Right forelimb (tissue), 1 donor: Measurements from ENCODE around the gene FPR3.
"Not testable (repeated sequence)": the region's sequence is repeated elsewhere in the genome, so short reads cannot be mapped to it uniquely, and the experiment has no call there.

Source experiments
- DNase-seq: peaks from one replicate; pipeline ENCODE4 v3.0.0-alpha.2; 2018

Gene FPR3

DNA sequence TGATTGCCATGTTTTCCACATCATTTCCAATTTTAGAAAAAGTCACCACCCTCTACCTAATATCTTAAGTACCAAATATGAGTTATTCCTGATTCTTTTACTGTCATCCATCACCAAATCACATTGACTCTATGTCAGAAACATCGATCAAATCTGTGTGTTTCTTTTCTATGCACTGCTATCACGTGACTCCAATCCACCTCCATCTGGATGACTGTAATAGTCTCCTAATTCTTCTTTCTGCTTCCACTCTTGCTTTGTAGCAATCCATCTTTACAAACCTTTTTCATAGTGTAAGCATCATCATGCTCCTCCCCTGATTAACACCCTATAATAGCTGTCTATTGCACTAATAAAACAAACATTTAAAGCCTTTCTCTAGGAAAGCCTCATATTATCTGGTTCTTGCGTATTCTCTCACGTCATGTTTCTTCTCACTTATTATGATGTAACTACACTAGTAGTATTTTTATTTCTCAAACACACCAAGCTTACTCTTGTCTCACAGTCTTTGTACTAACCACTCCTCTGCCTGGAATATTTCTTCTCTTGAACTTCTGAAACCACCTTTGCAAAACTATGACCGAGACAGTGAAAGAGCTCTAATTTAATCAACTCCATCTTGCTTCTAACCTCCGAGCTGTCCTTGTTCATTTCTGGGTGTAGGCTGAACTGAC is 10.7 kb upstream of the FPR3 start:
- no peak for DNase-seq

DNA sequence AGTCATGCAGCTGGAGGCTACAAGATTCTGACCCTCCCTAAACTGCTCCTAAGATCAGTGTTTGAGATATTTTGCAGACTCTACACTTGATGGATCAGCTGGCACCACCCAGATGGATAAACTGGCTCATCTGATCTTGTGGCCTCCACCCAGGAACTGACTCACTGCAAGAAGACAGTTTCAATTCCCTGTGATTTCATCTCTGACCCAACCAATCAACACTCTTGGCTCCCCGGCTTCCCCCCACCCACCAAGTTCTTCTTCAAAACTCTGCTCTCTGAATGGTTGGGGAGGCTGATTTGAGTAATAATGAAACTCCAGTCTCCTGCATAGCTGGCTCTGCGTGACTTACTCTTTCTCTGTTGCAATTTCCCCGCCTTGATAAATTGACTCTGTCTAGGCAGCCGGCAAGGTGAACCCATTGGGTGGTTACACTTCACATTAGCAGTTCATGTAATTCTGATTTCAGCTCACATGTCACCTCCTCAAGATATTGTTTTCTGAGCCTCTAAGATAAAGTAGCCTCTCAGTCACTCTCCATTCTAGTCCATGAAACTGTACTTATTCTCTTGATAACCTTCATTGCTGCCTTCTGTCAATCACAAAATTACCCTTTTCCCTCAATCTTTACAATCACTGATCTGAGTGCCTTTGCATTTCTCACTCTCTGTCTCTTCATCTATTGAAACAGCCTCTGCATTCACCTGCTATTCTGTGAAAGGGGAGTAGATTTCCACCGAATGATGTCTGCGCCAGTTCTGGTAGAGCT is 9.9 kb upstream of the FPR3 start:
- DNase-seq = no peak

DNA sequence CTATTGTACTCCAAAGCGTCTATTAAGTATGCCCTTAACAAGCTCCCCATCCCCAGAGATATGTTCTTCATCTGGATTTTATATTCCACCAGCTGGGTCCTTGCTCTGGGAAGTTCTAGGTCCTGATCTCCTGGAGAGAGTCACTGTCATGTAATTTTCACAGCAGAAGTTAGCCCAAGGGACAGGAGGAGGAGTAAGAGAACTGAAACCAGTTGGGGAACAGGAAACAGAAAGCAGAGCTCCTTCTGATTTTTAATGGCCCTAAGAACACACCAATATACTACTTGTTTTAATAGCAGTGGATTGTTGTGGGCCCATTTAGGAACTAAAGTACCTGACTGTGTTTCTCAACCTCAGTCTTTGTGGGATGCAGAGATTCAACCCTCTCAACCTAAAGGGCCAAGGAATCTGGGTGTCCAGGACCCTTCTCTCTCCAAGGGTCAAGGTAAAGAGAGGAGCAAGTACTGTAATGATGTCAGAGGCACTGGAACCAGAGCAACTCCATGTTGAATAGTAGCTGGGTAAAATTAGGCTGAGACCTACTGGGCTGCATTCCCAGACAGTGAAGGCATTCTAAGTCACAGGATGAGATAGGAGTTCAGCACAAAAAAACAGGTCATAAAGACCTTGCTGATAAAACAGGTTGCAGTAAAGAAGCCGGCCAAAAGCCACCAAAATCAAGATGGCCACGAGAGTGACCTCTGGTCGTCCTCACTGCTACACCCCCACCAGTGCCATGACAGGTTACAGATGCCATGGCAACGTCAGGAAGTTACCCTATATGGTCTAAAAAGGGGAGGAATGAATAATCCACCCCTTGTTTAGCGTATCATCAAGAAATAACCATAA is 8.1 kb upstream of the FPR3 start:
- DNase-seq = no peak

DNA sequence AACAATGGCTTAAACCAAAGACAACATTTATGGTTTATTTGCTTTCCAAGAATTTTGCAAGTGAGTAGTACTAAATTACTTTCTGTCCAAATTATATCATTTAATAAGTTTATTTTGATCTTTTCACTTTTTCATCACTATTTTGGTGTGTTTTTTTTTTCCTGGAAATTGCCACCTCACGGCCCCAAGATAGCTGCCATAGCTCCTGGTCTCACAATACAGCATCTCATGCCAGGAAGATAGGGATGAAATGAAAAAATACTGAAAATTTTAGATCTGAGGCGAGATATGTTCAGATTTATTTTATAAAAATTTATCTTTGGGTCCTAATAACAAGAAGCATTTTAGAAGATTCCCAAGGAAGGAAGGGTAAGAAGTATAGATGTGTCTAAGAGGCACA is 6.9 kb upstream of the FPR3 start:
- no peak for DNase-seq

DNA sequence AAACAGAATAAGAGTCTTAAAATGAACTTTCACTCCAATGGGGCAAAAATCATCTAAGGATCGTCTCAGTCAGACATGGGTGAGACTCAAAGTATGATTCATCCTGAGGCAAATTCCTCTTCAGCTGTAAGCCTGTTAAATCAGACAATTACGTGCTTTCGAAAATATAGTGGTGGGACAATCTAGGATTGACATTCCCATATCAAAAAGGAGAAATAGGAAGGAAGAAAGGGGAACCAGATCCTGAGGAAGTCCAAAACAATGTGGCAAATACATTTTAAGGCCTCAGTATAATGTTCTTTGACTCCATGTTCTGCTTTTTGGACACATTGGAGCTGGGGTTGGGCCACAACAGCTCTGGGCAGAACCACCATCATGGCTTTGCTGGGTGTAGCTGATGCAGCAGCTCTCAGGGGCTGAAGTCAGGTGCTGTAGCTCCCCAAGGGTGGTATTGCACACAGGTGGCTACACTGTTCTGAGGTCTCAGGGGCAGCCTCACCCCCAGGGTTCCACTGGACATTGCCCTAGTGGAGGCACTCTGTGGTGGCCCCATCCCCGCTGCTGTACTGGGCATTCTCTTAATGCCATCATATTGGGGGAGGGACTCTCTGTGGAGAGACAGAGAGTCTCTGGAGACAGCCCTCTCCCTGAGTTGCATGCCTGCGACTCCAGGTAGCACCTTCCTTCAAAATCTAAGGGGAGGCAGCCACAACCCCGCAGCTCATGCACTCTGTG is 5.7 kb upstream of the FPR3 start:
- DNase-seq = no peak

DNA sequence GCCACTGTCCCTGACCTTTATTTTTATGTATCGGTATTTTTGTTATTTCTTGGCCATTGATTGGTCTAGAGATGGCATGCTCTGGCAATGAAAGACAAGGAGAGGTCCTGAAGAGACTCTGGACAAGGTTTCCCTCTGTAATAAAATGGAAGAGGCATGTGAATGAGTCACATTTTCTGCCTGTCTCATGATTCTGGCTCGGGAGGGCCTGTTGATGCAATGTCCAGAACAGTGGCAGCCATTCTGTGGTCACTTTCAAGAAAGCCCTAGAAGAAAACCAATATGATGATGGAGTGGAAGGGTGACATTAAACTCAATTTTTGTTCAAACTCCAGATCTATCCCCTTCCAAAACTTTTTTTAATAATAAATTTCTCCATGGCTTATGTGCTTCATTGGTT is 2.0 kb upstream of the FPR3 start:
- no peak for DNase-seq

DNA sequence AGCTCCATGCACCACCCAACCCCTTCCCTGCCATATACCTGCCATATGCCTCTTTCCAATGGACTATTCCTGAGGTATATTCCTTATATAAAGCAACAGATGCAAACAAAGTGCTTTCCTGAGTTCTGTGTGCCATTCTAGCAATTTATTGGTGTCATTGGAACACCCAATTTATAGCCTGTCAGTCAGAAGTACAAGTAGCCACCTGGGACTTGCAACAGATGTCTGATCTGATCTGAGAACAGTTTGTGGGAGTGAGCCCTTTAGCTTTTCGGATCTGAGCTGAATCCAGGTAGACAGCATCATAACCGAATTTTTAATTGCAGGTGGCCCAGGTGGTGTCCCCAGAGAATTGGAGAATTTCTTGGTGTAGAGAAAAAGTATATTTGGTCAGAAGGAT is 963 bp upstream of the FPR3 start:
- no peak for DNase-seq

DNA sequence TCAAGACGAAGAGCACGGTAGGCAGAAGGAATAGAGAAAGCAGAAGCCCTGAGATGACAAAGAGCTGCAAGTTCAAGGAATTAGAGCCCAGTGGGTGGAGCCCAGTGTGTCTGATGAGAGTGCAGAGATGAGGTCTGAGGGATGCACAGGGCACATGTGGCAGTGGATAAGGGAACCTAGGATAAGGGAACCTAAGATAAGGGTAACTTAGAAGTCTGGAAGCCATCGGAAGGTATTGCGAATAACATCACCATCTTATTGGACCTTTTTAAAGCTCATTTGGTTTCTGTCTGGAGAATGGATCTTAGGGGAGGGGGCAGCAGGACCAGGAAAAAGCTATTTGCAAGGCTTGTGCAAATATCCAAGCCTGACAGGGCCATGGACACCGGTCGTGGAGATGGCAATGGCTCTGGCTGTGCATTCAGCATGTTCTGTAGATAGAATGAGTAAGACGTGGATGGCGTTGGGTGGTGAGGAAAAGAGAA is 1.3 kb downstream of the FPR3 start:
- DNase-seq = no peak

DNA sequence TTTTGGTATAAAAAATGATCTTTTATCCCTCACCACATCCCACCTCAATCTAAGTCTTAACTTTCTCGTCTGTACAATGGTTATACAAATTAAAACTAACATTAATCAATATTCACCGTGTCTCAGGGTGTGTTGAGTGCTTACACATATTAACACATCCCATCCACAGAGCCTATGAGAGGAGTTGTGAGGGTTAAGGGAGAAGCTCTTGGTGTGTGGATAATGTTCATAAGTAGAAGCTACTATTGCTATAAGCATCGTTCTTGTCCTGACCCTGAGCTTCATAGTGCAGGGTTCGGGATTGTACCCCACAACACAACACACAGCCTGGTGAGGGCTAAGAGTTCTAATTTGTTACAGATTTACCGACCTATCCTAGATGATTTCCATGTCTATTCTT is 2.5 kb downstream of the FPR3 start:
- no peak for DNase-seq

DNA sequence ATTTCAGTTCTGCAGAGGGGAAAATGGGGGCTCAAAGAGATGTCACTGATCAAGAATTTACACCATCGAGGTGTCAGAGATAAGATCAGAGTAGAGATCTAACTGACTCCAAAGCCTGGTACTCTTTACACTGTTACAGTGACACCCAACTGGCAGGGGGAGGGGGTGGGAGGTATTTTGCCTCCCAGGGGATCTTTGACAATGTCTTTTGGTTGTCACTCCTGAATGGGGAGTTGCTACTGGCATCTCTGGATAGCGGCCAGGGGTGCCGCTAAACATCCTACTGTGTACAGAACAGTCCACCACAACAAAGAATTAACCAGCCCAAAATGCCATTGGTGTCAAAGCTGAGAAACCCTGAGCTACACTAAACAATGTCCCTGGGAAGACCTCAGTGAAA is 3.1 kb downstream of the FPR3 start:
- DNase-seq = no peak

DNA sequence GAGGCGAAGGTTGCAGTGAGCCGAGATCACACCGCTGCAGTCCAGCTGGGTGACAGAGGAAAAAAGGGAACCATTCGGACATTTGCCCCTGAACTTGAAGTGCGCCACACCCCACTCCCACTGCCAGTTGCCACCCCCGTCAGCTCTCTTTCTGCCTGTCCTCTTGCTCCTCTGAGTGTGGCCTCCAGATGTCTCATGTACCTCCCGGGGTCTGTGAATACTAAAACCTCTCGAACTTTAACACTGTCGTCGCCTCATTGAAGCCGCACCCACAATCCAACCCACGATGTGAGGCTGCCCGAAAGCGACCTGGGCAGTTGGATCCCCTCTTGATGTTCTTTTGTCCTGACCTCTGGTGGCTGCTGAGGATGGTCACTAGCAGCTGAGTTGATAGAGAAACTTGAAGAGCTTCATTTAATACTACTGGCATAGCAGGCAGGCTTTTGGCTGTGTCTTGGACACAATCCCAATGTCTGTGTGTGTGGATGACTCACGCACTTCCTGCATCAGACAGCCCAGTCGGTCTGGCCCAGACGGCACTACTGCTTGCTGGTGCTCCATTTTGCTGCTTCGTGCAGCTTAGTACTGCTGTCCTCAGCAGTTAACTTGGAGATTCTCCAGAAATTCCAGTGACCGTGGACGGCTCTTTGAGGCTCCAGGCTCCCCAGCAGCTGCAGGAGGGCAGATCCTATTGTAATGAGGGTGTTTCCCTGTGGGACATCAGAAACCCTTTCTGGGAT is 4.2 kb downstream of the FPR3 start:
- peak; percentile 49 for DNase-seq

DNA sequence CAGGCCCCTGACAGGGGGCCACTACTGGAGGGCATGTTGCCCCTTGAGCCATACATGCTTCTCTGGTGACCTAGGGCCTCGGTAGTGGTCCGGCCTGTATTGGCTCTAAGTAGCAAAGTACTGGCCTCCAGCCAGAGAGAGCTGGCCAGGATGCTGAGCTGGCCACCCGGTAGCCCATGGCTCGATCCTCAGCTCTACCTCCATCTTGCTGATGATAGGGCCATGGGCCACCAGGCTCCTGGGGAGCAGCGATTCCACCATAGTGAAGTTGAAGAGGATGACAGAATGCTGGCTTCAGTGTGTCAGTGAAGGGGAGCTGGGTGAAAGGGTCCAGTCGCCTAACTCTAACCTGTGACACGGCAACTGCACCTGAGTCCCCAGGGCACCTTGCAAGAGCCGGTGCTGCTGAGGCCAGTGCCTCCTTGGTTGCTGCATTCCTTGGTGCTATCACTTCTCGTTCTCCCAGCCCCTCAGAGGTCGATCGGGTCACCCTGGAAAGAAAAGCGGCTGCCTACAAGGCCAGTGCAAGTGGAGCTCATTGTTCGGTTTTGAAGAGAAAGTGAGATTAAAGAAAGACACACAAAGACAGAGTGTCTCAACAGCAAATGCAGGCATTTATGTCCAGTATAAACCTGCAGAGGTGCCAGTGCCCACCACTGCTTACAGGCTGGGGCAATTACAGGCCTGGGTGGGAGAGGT is 5.0 kb downstream of the FPR3 start:
- no peak for DNase-seq

DNA sequence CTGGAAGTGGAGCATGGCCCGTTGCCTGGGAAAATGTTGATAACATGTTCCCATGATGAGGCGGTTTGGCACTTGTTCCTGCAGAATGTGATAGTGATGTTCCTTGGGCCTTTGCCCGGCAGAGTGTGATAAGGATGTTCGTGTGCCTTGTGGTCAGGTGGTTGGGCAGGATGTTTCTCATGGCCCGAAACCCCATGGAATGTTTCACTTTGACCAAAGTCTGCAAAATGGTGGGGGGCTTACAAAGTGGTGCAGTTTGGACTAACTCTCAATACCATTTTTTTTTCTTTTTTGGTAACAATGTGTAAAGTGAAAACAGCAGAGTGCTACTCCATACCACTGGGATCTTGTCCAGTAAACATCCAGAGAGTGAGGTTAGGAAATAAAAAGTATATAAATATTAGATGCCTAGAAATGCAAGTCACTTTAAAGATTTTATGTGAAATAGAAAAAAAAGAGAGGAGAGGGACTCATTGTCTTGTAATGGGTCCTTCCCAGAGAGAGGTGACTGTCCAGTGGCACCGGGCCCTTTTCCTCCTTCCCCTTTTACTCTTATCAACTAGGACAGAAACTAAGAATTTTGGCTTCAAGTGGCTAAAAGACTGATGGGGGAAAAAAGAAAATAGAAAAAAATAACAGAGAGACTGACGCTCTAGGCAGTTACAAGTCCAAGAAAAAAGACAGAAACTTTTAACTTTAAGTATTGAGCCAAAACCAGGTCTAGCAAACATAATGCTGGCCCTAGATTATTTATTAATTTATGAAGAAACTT is 5.7 kb downstream of the FPR3 start:
- no peak for DNase-seq

DNA sequence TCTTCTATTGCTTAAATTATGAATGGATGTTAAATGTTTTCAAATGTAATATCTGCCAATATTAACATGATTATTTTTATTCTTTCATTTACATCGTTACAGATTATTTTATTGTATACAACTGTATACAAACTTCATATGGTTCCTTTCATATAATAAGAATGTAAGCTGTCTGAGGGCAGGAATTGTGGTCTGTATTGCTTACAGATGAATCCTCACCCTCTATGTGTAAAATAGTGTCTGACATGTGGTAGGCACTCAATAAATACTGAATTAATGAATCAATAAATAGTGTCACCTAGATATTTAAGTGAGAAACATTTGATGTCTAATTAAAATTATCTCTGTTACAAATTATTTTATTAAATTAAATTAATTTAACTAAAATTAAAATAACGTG is 7.8 kb downstream of the FPR3 start:
- no peak for DNase-seq

DNA sequence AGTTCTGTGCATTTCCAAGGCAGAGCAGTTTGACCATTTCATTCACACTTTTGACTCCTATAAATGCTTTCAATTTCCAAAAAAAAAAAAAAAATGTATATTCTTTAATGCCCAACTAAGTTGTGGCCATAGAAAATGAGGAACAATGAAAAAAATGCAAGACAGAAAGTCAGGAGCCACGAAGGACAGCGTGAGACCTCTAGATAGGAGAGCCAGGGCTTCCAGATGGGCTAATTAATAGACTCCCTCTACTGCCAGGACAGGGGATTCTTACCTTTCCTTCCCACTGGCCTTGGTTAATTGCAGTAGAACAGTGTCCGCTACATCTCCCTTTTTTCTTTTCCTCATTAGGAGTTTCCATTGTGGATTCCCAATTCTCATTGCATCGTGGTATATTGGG is 8.6 kb downstream of the FPR3 start:
- no peak for DNase-seq

DNA sequence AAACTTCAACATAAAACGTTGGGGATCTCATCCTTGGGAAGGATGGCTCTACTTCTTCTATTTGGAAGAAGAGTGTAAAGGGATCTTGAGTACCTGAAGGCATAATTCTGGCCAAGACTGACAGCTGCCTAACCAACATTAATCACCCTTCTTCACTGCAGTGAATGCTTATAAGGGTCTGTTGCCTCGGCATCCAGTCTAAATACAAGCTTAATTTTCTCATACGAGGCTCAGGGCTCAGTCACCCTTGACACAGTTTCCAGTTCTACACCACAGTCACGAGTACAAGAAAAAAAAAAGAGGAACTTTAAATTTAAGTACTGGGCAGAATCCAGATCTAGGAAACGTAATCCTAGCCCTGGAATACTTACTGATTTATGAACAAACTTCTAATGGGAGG is 9.0 kb downstream of the FPR3 start:
- no peak for DNase-seq

DNA sequence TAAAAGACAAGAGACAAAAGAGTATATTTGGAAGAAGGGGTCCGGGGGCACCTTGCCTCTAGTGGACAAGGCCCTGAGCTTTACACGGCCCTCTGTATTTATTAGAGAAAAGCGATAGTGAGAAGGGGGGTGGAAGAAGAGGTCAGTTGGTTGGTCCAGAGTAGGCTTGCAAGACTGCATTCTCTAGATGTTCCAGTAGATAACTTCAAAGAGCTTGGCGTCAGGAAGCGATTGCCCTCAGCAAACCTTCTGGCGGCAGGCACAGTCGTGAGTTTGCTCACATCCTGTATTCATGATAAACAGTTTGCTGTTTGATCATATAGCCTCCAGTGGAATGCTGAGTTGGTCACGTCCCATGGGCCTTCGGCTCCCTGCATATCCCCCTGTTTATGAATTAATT is 9.8 kb downstream of the FPR3 start:
- not testable (repeated sequence) for DNase-seq

DNA sequence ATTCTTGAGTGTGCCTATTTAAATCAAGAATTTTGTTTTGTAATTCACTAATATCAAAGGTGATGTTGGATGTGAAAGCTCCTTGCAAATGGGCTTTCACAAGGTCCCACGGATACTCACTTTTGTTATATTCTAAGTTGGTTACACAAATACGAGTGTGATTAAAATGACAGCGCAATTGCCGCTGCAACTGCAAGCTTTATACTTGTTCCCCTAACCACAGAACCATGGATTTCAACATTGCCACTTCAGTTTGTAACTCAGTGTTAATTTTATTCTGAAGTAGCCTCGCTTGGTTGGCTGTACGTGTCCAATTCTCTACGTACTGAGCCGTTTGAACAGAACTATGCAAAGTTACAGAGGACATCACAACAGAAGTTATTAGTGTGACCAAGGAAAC is 10.4 kb downstream of the FPR3 start:
- not testable (repeated sequence) for DNase-seq

DNA sequence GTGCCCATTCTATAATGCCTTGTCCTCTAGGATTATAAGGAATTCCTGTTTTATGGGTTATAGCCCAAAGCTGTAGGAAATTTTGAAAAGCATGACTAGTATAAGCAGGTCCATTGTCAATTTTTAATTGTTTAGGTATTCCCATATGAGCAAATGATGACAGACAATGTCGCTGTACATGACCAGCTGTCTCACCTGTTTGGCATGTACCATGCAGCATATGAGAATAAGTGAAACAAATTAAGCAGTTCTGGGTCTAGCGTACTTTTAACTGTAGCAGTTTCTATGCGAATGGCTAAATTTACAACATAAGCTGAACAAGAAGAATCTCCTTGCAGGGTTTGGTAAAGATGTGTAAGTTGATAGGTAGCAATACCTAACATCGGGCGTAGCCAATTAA is 11.6 kb downstream of the FPR3 start:
- DNase-seq = not testable (repeated sequence)

DNA sequence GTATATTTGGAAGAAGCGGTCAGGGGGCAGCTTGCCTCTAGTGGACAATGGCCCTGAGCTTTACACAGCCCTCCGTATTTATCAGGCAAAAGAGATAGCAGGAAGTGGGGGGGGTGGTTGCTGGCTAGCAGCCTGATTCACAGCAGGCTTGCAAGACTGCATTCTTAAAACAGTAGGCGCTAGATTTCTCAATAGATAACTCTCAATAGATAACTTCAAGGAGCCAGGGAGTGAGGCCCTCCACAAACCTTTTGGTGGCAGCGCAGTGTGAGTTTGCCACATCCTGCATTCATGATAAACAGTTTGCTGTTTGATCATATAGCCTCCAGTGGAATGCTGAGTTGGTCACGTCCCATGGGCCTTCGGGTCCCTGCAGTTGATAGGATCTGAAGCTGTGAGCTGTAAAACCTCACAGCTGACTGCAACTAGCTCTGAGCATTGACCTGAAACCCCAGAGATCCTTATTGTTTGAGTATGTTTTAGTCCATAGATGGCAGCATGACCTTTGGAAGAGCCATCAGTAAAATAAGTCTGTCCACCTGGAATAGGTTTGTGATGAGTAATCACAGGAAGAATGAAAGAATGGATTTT is 12.2 kb downstream of the FPR3 start:
- no peak for DNase-seq
